ENCODE measurements around the gene EXD3. TPM values are rescaled to one million over a fixed set of nuclear protein-coding genes. Genes with fewer than 3 reads are reported as not detected.

The EXD3 gene
- polyA plus RNA-seq, 3 donors = 16.0 to 25.3 (median 25.2) TPM

DNA sequence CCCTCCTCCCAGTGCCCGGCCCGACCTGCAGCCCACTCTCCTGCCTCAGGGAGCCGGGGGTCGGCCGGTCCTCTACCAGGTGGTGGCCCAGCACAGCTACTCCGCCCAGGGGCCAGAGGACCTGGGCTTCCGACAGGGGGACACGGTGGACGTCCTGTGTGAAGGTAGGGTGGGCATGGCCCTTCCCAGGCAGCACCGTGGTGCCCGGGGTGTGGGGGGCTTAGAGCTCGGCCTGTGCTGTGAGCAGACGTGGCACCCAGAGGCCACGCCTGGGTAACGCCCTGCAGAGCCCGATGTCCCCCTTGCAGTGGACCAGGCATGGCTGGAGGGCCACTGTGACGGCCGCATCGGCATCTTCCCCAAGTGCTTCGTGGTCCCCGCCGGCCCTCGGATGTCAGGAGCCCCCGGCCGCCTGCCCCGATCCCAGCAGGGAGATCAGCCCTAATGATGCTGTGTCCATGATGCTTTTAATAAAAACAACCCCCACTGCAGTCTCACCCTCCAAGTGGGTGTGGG, 11.0 kb upstream of the EXD3 start:
- no peak for DNase-seq

DNA sequence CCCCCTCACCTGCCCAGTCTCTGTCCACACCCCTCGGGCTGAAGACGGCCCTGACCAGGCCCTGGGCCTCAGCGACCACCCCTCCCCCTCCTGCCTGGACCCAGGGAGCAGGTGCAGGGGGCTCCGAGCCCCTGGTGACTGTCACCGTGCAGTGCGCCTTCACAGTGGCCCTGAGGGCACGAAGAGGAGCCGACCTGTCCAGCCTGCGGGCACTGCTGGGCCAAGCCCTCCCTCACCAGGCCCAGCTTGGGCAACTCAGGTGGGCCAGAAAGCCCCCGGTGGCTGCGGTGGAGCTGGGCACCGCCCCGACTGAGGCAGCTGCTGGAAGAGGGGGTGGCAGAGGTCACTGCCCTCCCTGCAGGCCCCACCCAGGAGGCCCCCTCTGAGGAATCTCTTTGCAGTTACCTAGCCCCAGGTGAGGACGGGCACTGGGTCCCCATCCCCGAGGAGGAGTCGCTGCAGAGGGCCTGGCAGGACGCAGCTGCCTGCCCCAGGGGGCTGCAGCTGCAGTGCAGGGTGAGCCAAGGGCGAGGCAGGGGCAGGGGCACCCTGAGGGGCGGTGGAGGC, 10.5 kb upstream of the EXD3 start:
- no peak for DNase-seq

DNA sequence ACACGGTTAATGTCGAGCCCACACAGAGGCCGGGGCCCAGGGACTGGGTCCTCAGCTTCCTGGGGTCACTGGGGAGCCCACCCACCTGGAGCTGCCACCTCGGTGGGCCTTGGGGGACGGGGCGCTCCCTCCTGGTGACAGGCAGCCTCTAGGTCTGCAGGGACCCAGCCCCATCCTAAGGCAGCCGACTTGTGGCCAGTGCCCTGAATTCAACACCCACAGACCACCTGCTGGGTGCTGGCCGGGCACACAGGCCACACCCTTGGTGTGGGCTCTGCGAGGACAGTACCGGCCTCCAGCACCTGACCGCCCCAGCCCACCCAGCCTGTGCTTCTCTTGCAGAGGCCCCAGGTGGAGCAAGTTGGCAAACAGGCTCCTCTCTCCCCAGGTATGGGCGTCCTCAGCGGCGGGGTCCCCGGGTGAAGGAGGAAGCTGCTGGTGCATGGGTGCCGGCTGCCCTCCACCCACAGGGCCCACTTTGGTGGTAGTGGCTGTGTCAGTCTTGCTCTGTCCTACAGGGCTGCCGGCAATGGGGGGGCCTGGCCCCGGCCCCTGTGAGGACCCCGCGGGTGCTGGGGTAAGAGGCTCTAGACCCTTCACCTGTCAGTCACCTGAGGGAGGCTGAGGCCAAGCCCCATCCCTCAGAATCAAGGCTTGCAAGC, 9.9 kb upstream of the EXD3 start:
- DNase-seq = no peak

DNA sequence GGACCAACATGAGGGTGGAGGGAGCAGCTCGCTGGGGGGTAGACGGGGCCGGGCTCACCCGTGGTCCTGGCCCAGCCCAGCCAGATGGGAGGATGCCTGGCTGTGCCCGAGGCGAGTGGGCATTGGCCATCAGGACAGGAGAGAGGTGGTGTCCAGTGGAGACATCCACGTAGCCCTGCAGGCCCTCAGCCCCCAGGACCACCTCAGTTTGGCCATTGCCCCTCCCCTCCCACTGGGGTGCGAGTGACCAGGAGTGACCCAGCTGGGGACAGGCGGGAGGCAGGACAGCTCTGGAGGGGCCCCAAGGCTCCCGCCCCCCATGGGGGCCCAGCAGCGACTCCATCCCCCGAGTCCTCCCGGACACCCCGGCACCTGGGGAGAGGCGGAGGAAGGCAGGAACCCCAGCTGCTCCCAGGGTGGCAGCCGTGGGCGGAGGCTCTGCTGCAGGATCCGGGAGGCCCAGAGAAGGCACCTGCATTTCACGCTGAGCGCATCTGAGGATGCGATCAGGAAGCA, 8.5 kb upstream of the EXD3 start:
- DNase-seq = no peak

DNA sequence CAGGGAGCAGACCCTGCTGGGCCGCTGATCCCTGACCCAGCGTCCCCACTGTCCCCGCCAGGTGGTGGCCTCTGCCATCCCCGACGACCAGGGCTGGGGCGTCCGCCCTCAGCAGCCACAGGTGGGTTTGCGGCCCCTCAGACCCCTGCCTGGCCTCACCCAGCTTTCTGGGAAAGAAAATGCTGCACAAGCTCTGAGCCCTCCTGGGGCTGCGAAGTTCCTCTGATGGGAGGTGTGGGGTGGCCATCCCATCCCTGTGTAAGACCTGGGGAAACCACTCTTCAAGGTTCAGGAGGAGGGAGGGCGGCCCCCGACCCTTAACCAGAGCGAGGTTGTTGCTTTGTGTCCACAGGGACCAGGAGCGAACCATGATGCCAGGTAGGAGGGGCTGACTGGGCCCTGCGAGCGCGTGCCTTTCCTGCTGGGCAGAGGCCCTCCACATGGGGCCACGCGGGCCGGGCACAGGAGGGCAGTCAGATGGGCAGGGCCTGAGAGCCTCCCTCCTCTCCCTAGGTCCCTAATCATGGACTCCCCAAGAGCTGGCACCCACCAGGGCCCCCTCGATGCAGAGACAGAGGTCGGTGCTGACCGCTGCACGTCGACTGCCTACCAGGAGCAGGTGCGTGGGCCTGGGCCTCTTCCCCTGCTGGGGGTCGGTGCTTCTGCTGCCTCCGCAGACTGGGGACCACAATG, 7.9 kb upstream of the EXD3 start:
- DNase-seq = no peak

DNA sequence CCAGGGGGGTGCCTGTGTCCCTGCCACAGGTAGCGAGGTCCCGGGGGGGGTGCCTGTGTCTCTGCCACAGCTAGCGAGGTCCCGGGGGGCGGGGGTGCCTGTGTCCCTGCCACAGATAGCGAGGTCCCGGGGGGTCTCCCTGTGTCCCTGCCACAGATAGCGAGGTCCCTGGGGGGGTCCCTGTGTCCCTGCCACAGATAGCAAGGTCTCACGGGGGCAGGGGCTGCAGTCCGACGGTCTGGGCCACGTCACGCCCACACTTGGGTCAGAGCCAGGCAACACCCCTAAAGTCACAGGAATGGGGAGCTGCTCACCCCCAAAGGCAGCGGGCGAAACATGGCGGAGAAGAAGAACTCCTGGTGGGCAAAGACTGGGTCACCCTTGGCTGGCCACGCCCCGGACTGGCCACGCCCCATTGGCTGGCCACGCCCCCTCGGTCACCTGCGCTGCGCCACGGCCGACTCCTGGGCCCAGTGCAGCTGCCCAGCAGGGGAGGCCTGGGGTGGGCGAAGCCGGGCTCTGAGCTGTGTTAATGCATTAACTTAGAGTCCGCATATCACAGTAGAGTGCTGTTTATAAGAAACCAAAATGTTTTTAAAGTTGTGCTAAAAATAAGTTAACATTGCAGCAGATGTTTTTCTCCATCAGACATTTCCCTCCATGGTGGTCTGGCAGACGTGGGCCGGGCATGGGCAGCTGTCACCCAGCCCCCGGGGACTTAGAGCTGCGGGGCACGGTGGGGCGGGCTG, 7.2 kb upstream of the EXD3 start:
- no peak for DNase-seq

DNA sequence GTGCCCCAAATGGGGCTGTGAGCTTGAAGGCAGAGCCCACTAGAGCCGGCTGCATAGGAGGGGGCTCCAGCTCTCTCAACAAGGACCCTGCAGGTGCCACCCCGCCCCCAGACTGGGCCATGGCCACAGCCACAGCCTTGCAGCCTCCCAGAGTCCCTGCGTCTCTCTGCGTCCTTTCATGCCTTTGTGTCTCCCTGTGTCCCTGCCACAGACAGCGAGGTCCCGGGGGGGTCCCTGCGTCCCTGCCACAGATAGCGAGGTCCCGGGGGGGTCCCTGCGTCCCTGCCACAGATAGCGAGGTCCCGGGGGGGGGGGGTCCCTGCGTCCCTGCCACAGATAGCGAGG, 6.6 kb upstream of the EXD3 start:
- no peak for DNase-seq

DNA sequence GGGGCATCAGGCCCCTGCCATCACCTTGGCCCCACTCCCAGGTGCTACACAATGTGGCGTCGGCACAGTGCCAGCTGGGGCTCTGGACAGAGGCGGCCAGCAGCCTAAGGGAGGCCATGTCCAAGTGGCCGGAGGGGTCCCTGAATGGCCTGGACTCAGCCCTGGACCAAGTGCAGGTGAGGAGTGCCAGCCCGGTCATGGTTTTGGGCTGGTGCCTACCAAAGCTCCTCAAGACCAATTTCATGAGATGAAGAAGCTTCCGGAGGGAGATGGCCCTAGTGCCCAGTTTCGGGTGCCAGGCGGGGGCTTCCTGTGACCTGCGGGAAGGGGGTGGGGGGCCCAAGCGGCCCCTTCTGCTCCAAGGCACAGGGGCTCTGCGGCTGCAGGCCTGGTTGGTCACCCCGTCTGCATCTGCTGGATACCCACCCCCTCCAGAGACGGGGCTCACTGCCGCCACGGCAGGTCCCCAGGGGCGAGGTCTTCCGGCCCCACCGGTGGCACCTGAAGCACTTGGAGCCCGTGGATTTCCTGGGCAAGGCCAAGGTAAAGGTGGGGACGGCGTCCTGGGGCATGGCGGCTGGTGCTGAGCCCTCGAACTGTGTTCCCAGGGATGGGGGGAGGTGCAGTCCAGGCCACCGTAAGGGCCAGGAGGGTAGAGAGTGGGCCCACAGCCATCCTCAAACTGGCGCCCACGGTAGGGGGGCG, 6.0 kb upstream of the EXD3 start:
- no peak for DNase-seq

DNA sequence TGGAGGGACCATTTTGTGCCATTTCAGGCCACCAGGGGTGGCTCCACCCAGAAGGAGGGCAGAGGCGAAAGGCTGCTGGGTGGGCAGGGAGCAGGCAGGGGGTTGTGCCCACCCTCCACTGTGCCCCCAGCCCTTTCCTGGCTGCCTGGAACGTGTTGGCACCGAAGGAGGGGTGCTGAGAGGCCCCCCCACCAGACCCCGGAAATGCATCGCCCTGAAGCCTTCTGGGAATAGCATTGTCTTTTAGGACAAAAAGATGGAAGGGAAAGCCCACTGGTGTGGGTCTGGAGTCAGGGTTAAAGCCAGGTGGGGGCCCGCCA, 5.3 kb upstream of the EXD3 start:
- DNase-seq = no peak

DNA sequence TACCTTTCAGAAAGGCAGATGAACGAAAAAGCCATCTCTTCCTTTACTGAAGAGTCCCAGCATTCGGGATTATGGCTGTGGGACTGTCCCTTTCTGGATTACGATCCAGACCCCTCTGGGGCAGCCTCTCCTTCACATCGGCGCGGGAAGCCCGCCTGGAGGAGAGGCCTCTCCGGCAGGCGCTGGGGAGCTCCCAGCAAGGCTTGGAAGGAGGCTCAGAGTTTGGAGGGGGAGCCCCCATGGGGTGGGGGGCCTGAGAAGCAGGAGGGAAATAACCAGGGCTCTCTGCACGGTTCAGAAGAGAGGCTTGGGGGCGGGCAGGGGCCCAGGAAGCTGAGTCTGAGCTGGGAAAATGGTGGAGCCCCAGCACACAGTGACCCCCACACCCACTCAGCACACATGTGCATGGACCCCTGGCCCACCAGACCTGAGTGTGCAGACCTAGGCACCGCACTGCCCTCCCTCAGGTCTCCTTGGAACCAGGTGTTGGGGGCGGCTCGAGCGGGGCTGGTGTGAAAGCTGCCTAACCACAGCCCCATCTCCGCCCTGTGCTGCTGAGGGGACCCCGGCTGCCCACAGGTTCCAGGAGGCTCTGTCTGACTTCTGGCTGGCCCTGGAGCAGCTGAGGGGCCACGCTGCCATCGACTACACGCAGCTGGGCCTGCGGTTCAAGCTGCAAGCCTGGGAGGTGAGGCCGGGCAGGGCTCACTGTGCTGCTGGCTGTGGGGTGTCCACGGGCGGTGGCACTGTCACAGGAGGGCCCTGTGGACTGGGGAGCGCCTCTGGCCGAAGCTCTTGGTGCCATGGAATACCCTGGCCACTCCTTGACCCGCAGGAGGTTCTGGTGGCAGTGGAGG, 4.7 kb upstream of the EXD3 start:
- no peak for DNase-seq

DNA sequence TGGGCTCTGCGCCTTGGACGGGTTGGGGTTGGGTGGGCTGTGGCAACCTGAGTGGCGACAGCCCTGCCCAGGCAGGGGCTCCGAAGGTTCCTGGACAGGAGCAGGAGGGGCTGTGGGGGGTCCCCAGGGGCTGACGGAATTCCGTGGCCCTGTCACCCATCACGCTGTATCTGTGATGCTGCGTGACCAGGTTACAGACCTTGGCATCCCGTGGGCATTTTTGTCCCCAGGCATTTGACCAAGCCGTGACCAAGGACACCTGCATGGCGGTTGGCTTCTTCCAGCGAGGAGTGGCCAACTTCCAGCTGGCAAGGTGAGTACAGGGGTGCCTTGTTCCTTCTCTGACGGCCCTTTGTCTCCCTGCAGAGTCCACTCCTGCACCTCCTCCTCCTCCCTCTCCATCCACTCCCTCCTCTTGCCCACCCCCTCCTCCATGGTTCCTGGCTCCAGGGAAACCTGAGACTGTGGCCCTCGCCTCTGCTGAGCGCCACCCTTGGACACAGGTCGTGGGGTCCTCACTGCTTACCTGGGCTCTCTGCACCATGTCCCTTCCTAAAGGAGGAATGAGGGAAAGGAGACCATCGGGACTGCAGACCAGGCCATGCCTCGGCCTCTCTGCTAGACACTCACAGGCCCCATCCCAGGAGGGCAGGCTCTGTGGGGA, 3.2 kb upstream of the EXD3 start:
- DNase-seq = no peak

DNA sequence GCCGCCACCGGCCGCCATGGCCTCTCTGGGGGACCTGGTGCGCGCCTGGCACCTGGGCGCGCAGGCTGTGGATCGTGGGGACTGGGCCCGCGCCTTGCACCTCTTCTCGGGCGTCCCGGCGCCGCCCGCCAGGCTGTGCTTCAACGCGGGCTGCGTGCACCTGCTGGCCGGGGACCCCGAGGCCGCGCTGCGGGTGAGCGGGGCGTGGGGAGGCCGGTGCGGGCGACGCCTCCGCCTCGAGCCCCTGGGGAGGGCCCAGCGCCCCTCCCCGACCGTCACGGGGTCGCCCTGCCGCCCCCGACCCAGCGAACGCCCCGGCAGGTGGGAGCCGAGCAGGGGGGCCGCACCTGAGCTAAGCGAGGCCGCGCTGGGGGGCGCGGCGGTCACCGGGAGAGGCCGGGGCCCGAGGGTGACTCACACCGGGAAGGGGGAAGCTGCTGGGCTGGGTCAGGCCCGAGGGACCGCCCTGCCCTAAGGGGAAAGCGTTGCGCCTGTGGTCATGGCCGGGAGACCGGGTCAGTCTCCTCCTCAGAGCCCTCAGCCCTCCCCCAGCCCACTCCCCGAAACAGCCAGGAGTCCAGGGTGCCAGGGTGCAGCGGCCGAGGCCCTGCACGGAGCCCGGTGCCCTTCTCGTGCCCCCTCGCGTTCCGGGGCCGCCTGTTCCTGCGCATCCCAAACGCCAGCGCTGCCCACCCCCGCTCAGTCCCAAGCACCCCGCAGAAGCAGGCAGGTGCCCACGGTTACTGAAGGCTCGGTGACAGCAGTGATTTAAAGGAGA, 741 bp upstream of the EXD3 start:
- no peak for DNase-seq

DNA sequence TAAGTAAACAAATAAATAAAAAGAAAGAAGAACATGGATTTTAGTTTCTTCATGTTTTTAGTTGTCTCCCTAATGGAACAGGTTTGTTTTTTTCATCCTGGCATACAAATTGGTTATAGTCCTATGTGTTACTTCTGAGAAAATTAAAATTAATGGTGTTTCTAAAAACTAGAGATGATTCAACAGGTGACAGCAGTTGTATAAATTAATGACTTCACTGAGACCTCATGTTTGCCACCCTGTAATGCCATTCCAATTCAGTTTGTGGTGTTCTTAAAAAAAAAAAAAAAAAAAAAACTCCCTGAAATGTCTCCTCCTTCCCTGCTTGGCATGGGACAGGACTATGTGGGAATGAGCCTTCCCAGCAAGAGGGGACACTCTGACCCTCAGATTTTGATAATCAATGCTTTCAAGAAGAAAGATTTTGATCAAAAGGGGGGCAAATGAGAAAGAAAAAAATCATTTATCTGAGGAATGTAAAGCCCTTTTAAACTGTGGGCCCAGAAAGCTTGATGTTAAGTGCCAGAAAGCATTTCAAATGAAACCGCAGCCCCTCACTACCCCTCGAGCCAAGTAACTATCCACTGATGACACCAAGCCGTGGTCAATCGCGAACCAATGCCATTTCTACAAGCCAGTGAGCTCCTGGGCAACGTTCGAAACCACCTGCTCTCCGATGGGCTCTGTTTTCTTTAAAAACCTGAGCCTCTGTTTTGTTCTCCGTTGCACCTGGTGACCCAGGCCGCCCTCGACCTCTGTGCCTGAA, 941 bp downstream of the EXD3 start:
- DNase-seq = no peak

DNA sequence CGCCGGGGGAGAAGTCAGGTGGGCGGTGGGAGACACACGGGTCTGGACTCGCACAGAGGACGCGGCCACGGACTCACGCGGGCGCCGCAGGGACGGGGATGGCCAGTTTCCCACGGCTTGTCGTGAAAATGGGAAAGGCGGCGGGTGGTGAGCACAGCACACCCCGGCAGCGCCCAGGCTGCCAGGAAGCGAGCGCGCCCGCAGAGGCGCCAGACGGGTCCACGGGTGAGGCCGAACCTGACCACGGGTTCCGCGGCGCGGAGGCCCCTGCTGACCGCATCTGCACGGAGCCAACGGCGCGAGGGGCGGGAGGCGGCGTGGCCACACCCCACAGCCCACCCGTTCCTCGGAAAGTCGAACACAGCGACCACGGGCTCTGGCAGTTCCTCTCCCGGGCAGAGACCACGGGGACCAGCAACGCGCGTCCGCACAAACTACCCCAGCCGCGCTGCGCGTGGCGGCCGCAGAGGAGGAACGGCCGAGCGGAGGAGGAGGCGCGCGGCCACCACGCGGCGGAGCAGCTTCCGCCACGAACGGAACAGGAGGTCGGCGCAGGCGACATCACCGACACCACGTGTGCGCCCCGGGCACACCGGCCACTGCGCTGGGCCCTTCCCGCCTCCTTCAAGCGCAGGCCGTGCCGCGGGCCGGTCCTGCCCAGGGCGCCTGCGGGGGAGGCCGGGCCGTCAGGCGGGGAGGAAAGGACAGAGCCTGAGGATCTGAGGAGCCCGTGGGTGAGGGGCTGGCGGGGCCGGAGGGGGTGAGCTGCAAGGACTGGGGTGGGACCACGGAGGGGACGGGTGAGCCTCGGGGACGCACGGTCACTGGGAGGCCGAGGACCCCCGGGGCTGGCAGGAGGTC, 5.6 kb downstream of the EXD3 start:
- no peak for DNase-seq

DNA sequence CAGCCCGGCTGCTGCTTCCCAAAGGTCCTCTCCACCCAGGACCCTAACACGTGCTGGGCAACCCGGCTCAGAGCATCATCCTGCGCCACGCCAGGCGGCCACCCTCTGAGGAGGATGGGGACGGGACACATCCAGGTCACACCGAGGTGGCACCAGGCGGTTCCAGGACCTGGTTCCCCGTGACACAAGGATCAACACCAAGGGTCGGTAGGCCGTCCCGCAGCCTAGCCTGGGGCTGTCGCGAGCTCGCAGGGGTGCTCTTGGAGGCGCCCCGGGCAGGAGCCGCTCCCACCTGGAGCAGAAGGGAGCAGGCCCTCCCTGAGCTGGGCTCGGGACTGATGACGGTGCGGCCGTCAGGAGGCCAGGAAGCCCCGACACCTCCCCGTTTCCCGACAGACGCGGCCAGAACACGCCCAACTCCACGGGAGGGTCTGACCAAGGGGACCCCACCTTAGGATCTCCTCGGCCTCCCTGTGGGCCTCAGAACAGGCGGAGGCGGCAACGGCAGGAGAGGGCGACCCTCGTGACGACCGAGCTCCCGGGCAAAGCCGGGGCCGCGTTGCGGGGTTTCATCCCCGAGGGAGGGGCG, 6.3 kb downstream of the EXD3 start:
- no peak for DNase-seq

DNA sequence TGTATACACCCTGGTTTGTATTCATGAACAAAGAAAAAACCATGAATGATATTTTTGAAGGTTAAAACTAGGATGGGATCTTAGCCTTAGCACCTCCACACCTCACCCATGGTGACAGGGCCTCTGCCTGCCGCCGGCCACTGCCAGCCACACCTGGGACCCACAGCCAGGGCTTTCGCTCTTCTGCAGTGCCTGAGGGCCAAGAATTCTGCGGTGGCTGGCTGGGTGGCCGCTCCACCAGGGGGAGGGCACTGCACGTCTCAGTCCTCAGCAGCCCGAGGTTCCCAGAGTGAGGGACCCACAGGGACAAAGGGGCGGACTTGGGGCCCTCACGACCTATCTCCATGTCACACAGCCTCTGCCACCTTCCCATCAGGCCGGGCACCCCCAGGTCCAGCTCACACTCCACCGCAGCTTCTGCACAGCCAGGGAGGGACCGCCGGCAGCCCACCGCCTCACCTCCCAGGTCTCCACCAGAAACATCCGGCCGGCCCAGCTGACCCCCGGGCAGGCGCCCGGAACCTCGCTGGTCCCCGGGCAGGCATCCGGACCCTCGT, 6.9 kb downstream of the EXD3 start:
- no peak for DNase-seq

DNA sequence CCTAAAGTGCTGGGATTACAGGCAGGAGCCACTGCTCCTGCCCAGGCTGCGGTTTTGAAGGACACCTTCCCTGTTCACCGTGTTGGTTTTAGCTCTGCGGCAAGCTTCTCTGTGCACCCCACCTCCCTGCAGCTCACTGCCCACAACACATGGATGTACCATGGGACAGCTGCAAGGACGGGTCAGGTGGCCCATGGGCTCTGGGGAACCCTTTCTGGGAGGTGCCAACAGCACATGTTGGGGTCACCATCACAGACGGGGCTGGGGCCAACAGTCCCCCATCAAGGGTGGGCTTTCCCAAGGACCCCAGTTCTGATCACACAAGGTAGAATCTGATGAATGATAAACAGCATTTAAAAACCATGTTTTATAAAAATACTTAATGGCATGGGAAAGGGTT, 7.5 kb downstream of the EXD3 start:
- DNase-seq = no peak

Data from renal pelvis (tissue), 4 donors.